Endodermal cell (in vitro differentiated cells): ENCODE results near the gene PDE4D. TPM values are rescaled to one million over a fixed set of nuclear protein-coding genes. Genes with fewer than 3 reads are reported as not detected.

ENCODE experiments used
- DNase-seq: peaks from one replicate; pipeline ENCODE4 v3.0.0-alpha.2; 2017
- H3K27ac ChIP-seq: 2 replicates; pipeline ENCODE4 v1.5.1; 2013; ENCODE audit warnings: mild to moderate bottlenecking, low read depth, low read length, moderate library complexity
- H3K27me3 ChIP-seq: 2 replicates; pipeline ENCODE4 v1.6.1; 2013; ENCODE audit warnings: mild to moderate bottlenecking, low read length, moderate library complexity; ENCODE audit not compliant: insufficient read depth, control insufficient read depth, poor library complexity, severe bottlenecking
- H3K36me3 ChIP-seq: 2 replicates; pipeline ENCODE4 v1.7.0; 2013; ENCODE audit warnings: mild to moderate bottlenecking, low read length, moderate library complexity; ENCODE audit not compliant: control insufficient read depth, insufficient read depth
- H3K4me1 ChIP-seq: one replicate; pipeline ENCODE4 v1.7.0; 2013; ENCODE audit warnings: low read length; ENCODE audit not compliant: control insufficient read depth, insufficient read depth
- H3K4me3 ChIP-seq: 2 replicates; pipeline ENCODE4 v1.5.1; 2013; ENCODE audit warnings: mild to moderate bottlenecking, low read length, moderate library complexity
- H3K9ac ChIP-seq: 2 replicates; pipeline ENCODE4 v1.6.1; 2013; ENCODE audit warnings: mild to moderate bottlenecking, low read length, moderate library complexity; ENCODE audit not compliant: poor library complexity, severe bottlenecking; ENCODE audit errors: extremely low read depth
- H3K9me3 ChIP-seq: 2 replicates; pipeline ENCODE4 v1.6.1; 2013; ENCODE audit warnings: mild to moderate bottlenecking, low read length, moderate library complexity; ENCODE audit not compliant: control insufficient read depth
- H3K27ac Mint-ChIP-seq: 2 replicates; pipeline ENCODE4 v1.8.0; 2020; ENCODE audit warnings: mixed read lengths
- H3K27me3 Mint-ChIP-seq: 2 replicates; pipeline ENCODE4 v1.8.0; 2021; ENCODE audit warnings: mild to moderate bottlenecking, mixed read lengths; ENCODE audit not compliant: insufficient read depth
- H3K36me3 Mint-ChIP-seq: 2 replicates; pipeline ENCODE4 v1.8.0; 2020; ENCODE audit warnings: low read depth, mixed read lengths
- H3K4me1 Mint-ChIP-seq: 2 replicates; pipeline ENCODE4 v1.8.0; 2020; ENCODE audit warnings: mixed read lengths
- H3K4me3 Mint-ChIP-seq: 2 replicates; pipeline ENCODE4 v1.8.0; 2020; ENCODE audit warnings: mild to moderate bottlenecking, moderate library complexity, mixed read lengths
- H3K9me3 Mint-ChIP-seq: 2 replicates; pipeline ENCODE4 v1.8.0; 2020; ENCODE audit warnings: mild to moderate bottlenecking, mixed read lengths
- WGBS, 2 experiments: methylation state at CpG; one replicate each; pipeline versions ENCODE4 v1.1.5 to v1.1.7; 2013; ENCODE audit warnings: missing lambda C conversion rate in 2 of 2, mixed read lengths in 1 of 2; ENCODE audit not compliant: insufficient coverage in 1 of 2, insufficient read length in 1 of 2; 5-methylcytosine and 5-hydroxymethylcytosine counted together
- total RNA-seq, 2 donors: library from RNA; stranded (reverse); fragmentation: NEBNext Ultra II Directional in 1 of 2; extraction: Animal tissue kit (Norgen Biotek cat#: 25700) in 1 of 2; gene quantifications; 2 replicates in 1 of 2; 3 replicates in 1 of 2; pipeline ENCODE4 v1.2.1, GENCODE V29; 2021
- TF ChIP-seq, protein P1 (sequence below): fragments of 200-600 bp; sonication (generic); conservative IDR thresholded peaks from 2 replicates; pipeline ENCODE4 v1.5.0; 2021; ENCODE audit warnings: antibody characterized with exemption, mild to moderate bottlenecking

The PDE4D gene
- total RNA-seq, 2 donors from 2014 or later, result 9.2 to 11.4 TPM

- Mint-ChIP-seq H3K27me3 (no peaks in the 10 kb centered on the region), H3K4me1 (peaks cover 29% of the 10 kb centered on the region), H3K9me3 (no peaks in the 10 kb centered on the region), H3K27ac (no peak overlapping the region), H3K36me3 (no peaks in the 10 kb centered on the region), H3K4me3 (no peak overlapping the region)
- WGBS, 2 experiments, result 90 to 100% methylated on average over 1 to 3 of the region's 3 CpGs
- Histone ChIP-seq H3K36me3 (no peaks in the 10 kb centered on the region), H3K27ac (no peak overlapping the region), H3K9ac (no peak overlapping the region), H3K4me1 (peaks cover 5% of the 10 kb centered on the region), H3K4me3 (no peak overlapping the region), H3K9me3 (no peaks in the 10 kb centered on the region), H3K27me3 (no peaks in the 10 kb centered on the region)
- TF ChIP-seq, protein P1, sequence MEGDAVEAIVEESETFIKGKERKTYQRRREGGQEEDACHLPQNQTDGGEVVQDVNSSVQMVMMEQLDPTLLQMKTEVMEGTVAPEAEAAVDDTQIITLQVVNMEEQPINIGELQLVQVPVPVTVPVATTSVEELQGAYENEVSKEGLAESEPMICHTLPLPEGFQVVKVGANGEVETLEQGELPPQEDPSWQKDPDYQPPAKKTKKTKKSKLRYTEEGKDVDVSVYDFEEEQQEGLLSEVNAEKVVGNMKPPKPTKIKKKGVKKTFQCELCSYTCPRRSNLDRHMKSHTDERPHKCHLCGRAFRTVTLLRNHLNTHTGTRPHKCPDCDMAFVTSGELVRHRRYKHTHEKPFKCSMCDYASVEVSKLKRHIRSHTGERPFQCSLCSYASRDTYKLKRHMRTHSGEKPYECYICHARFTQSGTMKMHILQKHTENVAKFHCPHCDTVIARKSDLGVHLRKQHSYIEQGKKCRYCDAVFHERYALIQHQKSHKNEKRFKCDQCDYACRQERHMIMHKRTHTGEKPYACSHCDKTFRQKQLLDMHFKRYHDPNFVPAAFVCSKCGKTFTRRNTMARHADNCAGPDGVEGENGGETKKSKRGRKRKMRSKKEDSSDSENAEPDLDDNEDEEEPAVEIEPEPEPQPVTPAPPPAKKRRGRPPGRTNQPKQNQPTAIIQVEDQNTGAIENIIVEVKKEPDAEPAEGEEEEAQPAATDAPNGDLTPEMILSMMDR, result no peak
- no peak for DNase-seq
Measured at GRCh38 chr5:59547731-59548130, 345.8 kb downstream of the PDE4D start.

DNA sequence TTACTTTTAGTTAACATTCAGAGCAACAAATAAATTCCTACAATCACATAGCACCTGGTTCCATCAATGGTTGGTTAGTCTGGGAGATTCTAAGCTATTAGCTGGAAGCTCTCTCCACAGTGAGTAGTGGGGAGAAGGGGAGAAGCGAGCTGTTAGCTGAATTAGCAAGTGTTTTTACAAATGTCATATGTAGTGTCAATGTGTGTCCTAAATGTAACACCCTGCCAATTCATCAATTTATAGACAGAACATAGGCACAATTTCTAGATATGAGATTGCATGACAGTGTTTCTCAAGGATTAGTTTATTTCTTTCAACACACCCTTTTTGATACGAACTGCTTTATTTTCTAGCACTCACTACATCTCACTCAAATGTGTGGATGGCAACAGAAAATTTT, 349.0 kb downstream of the PDE4D start:
- no peak overlapping the region for H3K27ac ChIP-seq
- Mint-ChIP-seq H3K4me1 (peaks cover 33% of the 10 kb centered on the region), H3K27ac (no peak overlapping the region), H3K9me3 (no peaks in the 10 kb centered on the region), H3K4me3 (no peak overlapping the region), H3K27me3 (no peaks in the 10 kb centered on the region), H3K36me3 (no peaks in the 10 kb centered on the region)
- 93% methylated on average over 2 of the region's 2 CpGs; no CpG with 5 or more reads in 1 of the 2 experiments for WGBS, 2 experiments
- no peaks in the 10 kb centered on the region for H3K36me3 ChIP-seq
- H3K9me3 ChIP-seq, result no peaks in the 10 kb centered on the region
- no peak for DNase-seq
- no peaks in the 10 kb centered on the region for H3K27me3 ChIP-seq
- H3K9ac ChIP-seq, result no peak overlapping the region
- peaks cover 5% of the 10 kb centered on the region for H3K4me1 ChIP-seq
- TF ChIP-seq, protein P1, result no peak
- no peak overlapping the region for H3K4me3 ChIP-seq

DNA sequence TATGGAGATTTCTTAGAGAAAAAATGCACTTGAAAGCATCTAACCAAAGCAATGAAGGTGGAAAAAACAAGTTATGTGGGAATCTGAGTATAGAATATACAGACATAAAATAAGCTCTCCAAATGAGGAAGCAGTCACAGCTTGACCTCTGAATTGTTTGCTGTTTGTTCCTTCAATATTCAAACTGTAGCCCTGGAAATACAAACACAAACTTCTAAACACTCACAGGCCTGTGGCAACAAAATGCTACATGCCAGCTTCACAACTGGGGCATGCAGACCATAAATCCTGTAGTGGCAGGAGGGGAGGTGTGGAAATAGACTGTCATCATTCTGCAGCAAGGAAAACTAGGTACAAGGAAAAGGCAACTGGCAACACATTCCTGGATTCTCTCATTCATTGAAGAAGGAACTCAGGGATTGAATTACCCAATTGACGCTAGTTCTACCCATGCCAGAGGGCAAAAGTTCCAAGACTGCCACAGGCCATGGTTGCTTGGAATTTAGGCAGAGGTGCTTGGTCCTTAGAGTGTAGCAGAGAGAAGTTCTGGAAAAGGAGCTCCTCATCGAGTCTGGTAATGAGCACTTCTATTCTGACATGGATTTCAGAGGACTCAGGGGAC, 349.6 kb downstream of the PDE4D start:
- no peak overlapping the region for H3K27ac Mint-ChIP-seq
- no peaks in the 10 kb centered on the region for H3K36me3 Mint-ChIP-seq
- no peak overlapping the region for H3K4me3 ChIP-seq
- H3K9ac ChIP-seq, result no peak overlapping the region
- peaks cover 31% of the 10 kb centered on the region for H3K4me1 Mint-ChIP-seq
- H3K9me3 Mint-ChIP-seq, result no peaks in the 10 kb centered on the region
- 94 to 100% methylated on average over 1 to 2 of the region's 2 CpGs for WGBS, 2 experiments
- no peaks in the 10 kb centered on the region for H3K27me3 ChIP-seq
- no peaks in the 10 kb centered on the region for H3K36me3 ChIP-seq
- no peak overlapping the region for H3K4me3 Mint-ChIP-seq
- DNase-seq, result no peak
- TF ChIP-seq, protein P1, result no peak
- H3K27me3 Mint-ChIP-seq, result no peaks in the 10 kb centered on the region
- no peaks in the 10 kb centered on the region for H3K9me3 ChIP-seq
- no peak overlapping the region for H3K27ac ChIP-seq
- H3K4me1 ChIP-seq, result peaks cover 5% of the 10 kb centered on the region
